ENCODE data around the gene LSM14A. TPM values are rescaled to one million over a fixed set of nuclear protein-coding genes. Genes with fewer than 3 reads are reported as not detected.

The LSM14A gene
- total RNA-seq, 1 experiment from 2014 or later = 199 TPM

GRCh38 chr19:34218818-34219164 is 46.5 kb downstream of the LSM14A start:
- Histone ChIP-seq H4K91ac (ENCODE audit: insufficient read length, low read depth, low read length) (no peak overlapping the region), H2AFZ (ENCODE audit: low read length) (no peak overlapping the region), H2BK20ac (ENCODE audit: low read depth, low read length, poor library complexity, severe bottlenecking) (no peak overlapping the region), H3K27ac (ENCODE audit: insufficient read length, low read depth, low read length) (no peak overlapping the region), H2BK15ac (ENCODE audit: low read depth, low read length) (no peak overlapping the region), H3K56ac (ENCODE audit: insufficient read length, low read depth, low read length) (no peak overlapping the region), H3K27me3 (ENCODE audit: insufficient read depth, low read length) (no peaks in the 10 kb centered on the region), H3K23ac (ENCODE audit: insufficient read length, low read depth, low read length) (no peak overlapping the region), H2BK5ac (ENCODE audit: insufficient read length, low read length) (no peak overlapping the region), H3K4me1 (ENCODE audit: insufficient read depth, low read length) (no peaks in the 10 kb centered on the region), H3K79me2 (ENCODE audit: insufficient read depth, low read length) (no peaks in the 10 kb centered on the region), H2BK120ac (ENCODE audit: low read depth, low read length, poor library complexity, severe bottlenecking) (no peak overlapping the region), H3K4ac (ENCODE audit: low read depth, low read length) (no peak overlapping the region), H4K8ac (replicated peaks; ENCODE audit: insufficient read length, low read depth, low read length) (no peak overlapping the region), H3K79me1 (ENCODE audit: insufficient read depth, low read depth, low read length, poor library complexity, severe bottlenecking) (no peaks in the 10 kb centered on the region), H4K5ac (ENCODE audit: insufficient read length, low read depth, low read length) (no peak overlapping the region), H2BK12ac (ENCODE audit: insufficient read length, low read depth, low read length) (no peak overlapping the region), H3K23me2 (ENCODE audit: insufficient read length, low read depth, low read length, poor library complexity, severe bottlenecking) (no peaks in the 10 kb centered on the region), H3K4me2 (ENCODE audit: insufficient read depth, insufficient read length, low read length) (no peak overlapping the region), H3K9me3 (ENCODE audit: control insufficient read depth, low read depth, low read length) (no peaks in the 10 kb centered on the region), H3K18ac (ENCODE audit: insufficient read length, low read depth, low read length) (no peak overlapping the region), H3K9ac (ENCODE audit: extremely low read depth, insufficient read length, low read length) (no peak overlapping the region), H2AK5ac (ENCODE audit: insufficient read length, low read length) (no peak overlapping the region), H4K20me1 (ENCODE audit: control insufficient read depth, insufficient read depth, insufficient read length) (peaks cover 4% of the 10 kb centered on the region), H3K14ac (ENCODE audit: insufficient read depth, low read length) (no peak overlapping the region), H3T11ph (ENCODE audit: low read length) (no peak overlapping the region)
- peaks cover 55 to 80% (median 76%) of the 10 kb centered on the region in 3 experiments for H3K36me3 Mint-ChIP-seq (ENCODE audit: insufficient read depth in 1 of 3, low read depth in 3 of 3)
- H3K4me3 Mint-ChIP-seq = no peak overlapping the region
- no peaks in the 10 kb centered on the region for H3K9me3 Mint-ChIP-seq
- no peak for TF ChIP-seq CTCF (conservative IDR thresholded peaks at IDR 0.05)
- peaks cover 7 to 9% of the 10 kb centered on the region in 2 experiments for H3K4me1 Mint-ChIP-seq
- peak overlapping the region in 1 of 3 experiments; percentile 9; a peak in 2 of 7 replicates for H3K27ac Mint-ChIP-seq
- no peak for DNase-seq
- no peaks in the 10 kb centered on the region for H3K27me3 Mint-ChIP-seq (ENCODE audit: low read depth)
- no CpG with 5 or more reads among the region's 2 CpGs for WGBS (ENCODE audit: extremely low coverage, insufficient read length, low lambda C conversion rate)

All from H9 (cell line).